ENCODE measurements around the gene AMPH.
A peak's percentile ranks its signal among the peaks of the same experiment; 100 is the strongest.

AMPH gene

GRCh38 chr7:38452681-38453108, 178.5 kb downstream of the AMPH start:
- H3K9me3 ChIP-seq, result no peaks in the 10 kb centered on the region
- H3K4me3 ChIP-seq, result no peak overlapping the region
- DNase-seq (ENCODE audit: low spot score in 2 of 2), result no peak
- no peaks in the 10 kb centered on the region; the same call in 1 of the 2 replicates for H3K4me1 ChIP-seq
- in situ Hi-C loops (cut with MboI; ENCODE audit: low sequenced_read_pairs), result no loop called here
- peaks cover 17% of the 10 kb centered on the region for H3K27me3 ChIP-seq (ENCODE audit: low read depth)
- no peaks in the 10 kb centered on the region for H3K36me3 ChIP-seq (replicated peaks)

GRCh38 chr7:38451840-38452239, 179.3 kb downstream of the AMPH start:
- no peak for DNase-seq (ENCODE audit: low spot score in 2 of 2)
- H3K4me1 ChIP-seq, result no peaks in the 10 kb centered on the region; the same call in 1 of the 2 replicates
- H3K9me3 ChIP-seq, result no peaks in the 10 kb centered on the region
- no peak overlapping the region for H3K4me3 ChIP-seq
- in situ Hi-C loops (cut with MboI; ENCODE audit: low sequenced_read_pairs), result no loop called here
- H3K27me3 ChIP-seq (ENCODE audit: low read depth), result peaks cover 17% of the 10 kb centered on the region
- H3K36me3 ChIP-seq (replicated peaks), result no peaks in the 10 kb centered on the region

GRCh38 chr7:38448584-38449234, 182.5 kb downstream of the AMPH start:
- in situ Hi-C loops (cut with MboI; ENCODE audit: low sequenced_read_pairs), result no loop called here

GRCh38 chr7:38448054-38448453, 183.1 kb downstream of the AMPH start:
- no peak overlapping the region for H3K4me3 ChIP-seq
- no peaks in the 10 kb centered on the region for H3K9me3 ChIP-seq
- no peak for DNase-seq (ENCODE audit: low spot score in 2 of 2)
- H3K4me1 ChIP-seq, result no peaks in the 10 kb centered on the region; the same call in 1 of the 2 replicates
- H3K36me3 ChIP-seq (replicated peaks), result no peaks in the 10 kb centered on the region
- in situ Hi-C loops (cut with MboI; ENCODE audit: low sequenced_read_pairs), result no loop called here
- peaks cover 9% of the 10 kb centered on the region for H3K27me3 ChIP-seq (ENCODE audit: low read depth)

More at GRCh38 chr7:38448584-38449234, 182.5 kb downstream of the AMPH start:
- no peaks in the 10 kb centered on the region for H3K9me3 ChIP-seq
- no peak overlapping the region for H3K4me3 ChIP-seq
- peaks cover 14% of the 10 kb centered on the region for H3K27me3 ChIP-seq (ENCODE audit: low read depth)
- H3K36me3 ChIP-seq (replicated peaks), result no peaks in the 10 kb centered on the region
- H3K4me1 ChIP-seq, result no peaks in the 10 kb centered on the region; the same call in 1 of the 2 replicates
- DNase-seq (ENCODE audit: low spot score in 2 of 2), result peak in 1 of 2 experiments; percentile 21

- H3K27me3 ChIP-seq (ENCODE audit: low read depth), result no peaks in the 10 kb centered on the region
- no peaks in the 10 kb centered on the region for H3K4me1 ChIP-seq
- no peak for DNase-seq (ENCODE audit: low spot score in 2 of 2)
- in situ Hi-C loops (cut with MboI; ENCODE audit: low sequenced_read_pairs), result no loop called here
- no peaks in the 10 kb centered on the region for H3K9me3 ChIP-seq
- no peaks in the 10 kb centered on the region for H3K36me3 ChIP-seq (replicated peaks)
- no peak overlapping the region for H3K4me3 ChIP-seq
These were observed 192.2 kb downstream of the AMPH start for GRCh38 chr7:38438970-38439369.

- no peaks in the 10 kb centered on the region for H3K4me1 ChIP-seq
- in situ Hi-C loops (cut with MboI; ENCODE audit: low sequenced_read_pairs), result no loop called here
- no peak for DNase-seq (ENCODE audit: low spot score in 2 of 2)
- H3K9me3 ChIP-seq, result no peaks in the 10 kb centered on the region
- H3K27me3 ChIP-seq (ENCODE audit: low read depth), result peaks cover 9% of the 10 kb centered on the region
- no peaks in the 10 kb centered on the region for H3K36me3 ChIP-seq (replicated peaks)
- no peak overlapping the region for H3K4me3 ChIP-seq
These were observed 198.5 kb downstream of the AMPH start for GRCh38 chr7:38432671-38433070.

- DNase-seq (ENCODE audit: low spot score in 2 of 2), result no peak
- no peaks in the 10 kb centered on the region for H3K4me1 ChIP-seq
- no peaks in the 10 kb centered on the region for H3K9me3 ChIP-seq
- in situ Hi-C loops (cut with MboI; ENCODE audit: low sequenced_read_pairs), result no loop called here
- peaks cover 9% of the 10 kb centered on the region for H3K27me3 ChIP-seq (ENCODE audit: low read depth)
- no peaks in the 10 kb centered on the region for H3K36me3 ChIP-seq (replicated peaks)
- H3K4me3 ChIP-seq, result no peak overlapping the region
These were observed 199.1 kb downstream of the AMPH start for GRCh38 chr7:38432080-38432479.

- Histone ChIP-seq H3K36me3 (replicated peaks) (no peaks in the 10 kb centered on the region), H3K27me3 (ENCODE audit: low read depth) (peaks cover 16% of the 10 kb centered on the region), H3K4me3 (no peak overlapping the region), H3K9me3 (no peaks in the 10 kb centered on the region), H3K4me1 (no peaks in the 10 kb centered on the region)
- in situ Hi-C loops (cut with MboI; ENCODE audit: low sequenced_read_pairs), result no loop called here
- DNase-seq (ENCODE audit: low spot score in 2 of 2), result no peak
These were observed 202.1 kb downstream of the AMPH start for GRCh38 chr7:38429057-38429456.

- H3K9me3 ChIP-seq, result no peaks in the 10 kb centered on the region
- H3K4me1 ChIP-seq, result no peaks in the 10 kb centered on the region
- H3K4me3 ChIP-seq, result no peak overlapping the region
- H3K27me3 ChIP-seq (ENCODE audit: low read depth), result peaks cover 26% of the 10 kb centered on the region
- DNase-seq (ENCODE audit: low spot score in 2 of 2), result no peak
- in situ Hi-C loops (cut with MboI; ENCODE audit: low sequenced_read_pairs), result no loop called here
- no peaks in the 10 kb centered on the region for H3K36me3 ChIP-seq (replicated peaks)
These were observed 203.1 kb downstream of the AMPH start for GRCh38 chr7:38428041-38428440.

GRCh38 chr7:38427279-38427955, 203.8 kb downstream of the AMPH start:
- Histone ChIP-seq H3K36me3 (replicated peaks) (no peaks in the 10 kb centered on the region), H3K4me3 (no peak overlapping the region), H3K9me3 (no peaks in the 10 kb centered on the region), H3K4me1 (no peaks in the 10 kb centered on the region), H3K27me3 (ENCODE audit: low read depth) (peaks cover 32% of the 10 kb centered on the region)
- DNase-seq (ENCODE audit: low spot score in 2 of 2), result no peak
- in situ Hi-C loops (cut with MboI; ENCODE audit: low sequenced_read_pairs), result no loop called here

GRCh38 chr7:38425509-38425908, 205.7 kb downstream of the AMPH start:
- DNase-seq (ENCODE audit: low spot score in 2 of 2), result no peak
- in situ Hi-C loops (cut with MboI; ENCODE audit: low sequenced_read_pairs), result no loop called here
- Histone ChIP-seq H3K4me3 (no peak overlapping the region), H3K9me3 (no peaks in the 10 kb centered on the region), H3K4me1 (no peaks in the 10 kb centered on the region), H3K27me3 (ENCODE audit: low read depth) (peaks cover 51% of the 10 kb centered on the region), H3K36me3 (replicated peaks) (no peaks in the 10 kb centered on the region)

GRCh38 chr7:38424750-38425463, 206.3 kb downstream of the AMPH start:
- H3K4me3 ChIP-seq, result no peak overlapping the region
- DNase-seq (ENCODE audit: low spot score in 2 of 2), result no peak
- H3K9me3 ChIP-seq, result no peaks in the 10 kb centered on the region
- H3K4me1 ChIP-seq, result no peaks in the 10 kb centered on the region
- in situ Hi-C loops (cut with MboI; ENCODE audit: low sequenced_read_pairs), result loop anchor here (25.0 kb wide), 1 partner anchor 1087 kb away; no protein-coding TSS in a partner anchor
- H3K27me3 ChIP-seq (ENCODE audit: low read depth), result peaks cover 54% of the 10 kb centered on the region
- H3K36me3 ChIP-seq (replicated peaks), result no peaks in the 10 kb centered on the region

- H3K4me3 ChIP-seq, result no peak overlapping the region
- no peaks in the 10 kb centered on the region for H3K9me3 ChIP-seq
- H3K27me3 ChIP-seq (ENCODE audit: low read depth), result peaks cover 36% of the 10 kb centered on the region
- no peaks in the 10 kb centered on the region for H3K36me3 ChIP-seq (replicated peaks)
- peaks cover 4% of the 10 kb centered on the region for H3K4me1 ChIP-seq
- in situ Hi-C loops (cut with MboI; ENCODE audit: low sequenced_read_pairs), result loop anchor here (25.0 kb wide), 1 partner anchor 1099 kb away; no protein-coding TSS in a partner anchor
- no peak for DNase-seq (ENCODE audit: low spot score in 2 of 2)
These were observed 217.4 kb downstream of the AMPH start for GRCh38 chr7:38413784-38414183.

GRCh38 chr7:38411404-38411803, 219.8 kb downstream of the AMPH start:
- Histone ChIP-seq H3K4me1 (no peaks in the 10 kb centered on the region), H3K4me3 (no peak overlapping the region), H3K36me3 (replicated peaks) (no peaks in the 10 kb centered on the region), H3K27me3 (ENCODE audit: low read depth) (peaks cover 27% of the 10 kb centered on the region), H3K9me3 (no peaks in the 10 kb centered on the region)
- in situ Hi-C loops (cut with MboI; ENCODE audit: low sequenced_read_pairs), result loop anchor here (25.0 kb wide), 1 partner anchor 1101 kb away; no protein-coding TSS in a partner anchor
- DNase-seq (ENCODE audit: low spot score in 2 of 2), result peak; percentile 22 to 34

Measured in HAP-1 (cell line).